Tibial artery (tissue), 4 donors: ENCODE data around the gene SCGB1D1.

Source experiments
- DNase-seq, 2 donors: peaks; one replicate each; pipeline ENCODE4 v3.0.0-alpha.2; 2019
- H3K27ac ChIP-seq, 2 donors: fragments of 200-600 bp; sonication (generic) in 1 of 2; 1 replicate in 1 of 2; 2 replicates in 1 of 2; pipeline ENCODE4 v1.5.1; 2018 to 2019; ENCODE audit warnings: mild to moderate bottlenecking in 1 of 2
- H3K27me3 ChIP-seq, 2 donors: fragments of 200-600 bp; sonication (generic) in 1 of 2; one replicate each; pipeline versions ENCODE4 v1.5.1 to v1.6.0; 2016 to 2019
- H3K36me3 ChIP-seq, 3 donors: fragments of 200-600 bp; sonication (generic) in 2 of 3; one replicate each; pipeline ENCODE4 v1.5.1; 2016 to 2019; ENCODE audit warnings: mild to moderate bottlenecking in 2 of 3
- H3K4me1 ChIP-seq, 4 donors: fragments of 200-600 bp; sonication (generic) in 2 of 4; 1 replicate in 3 of 4; 2 replicates in 1 of 4; pipeline ENCODE4 v1.5.1; 2016 to 2019
- H3K4me3 ChIP-seq, 2 donors: fragments of 200-600 bp; sonication (generic) in 1 of 2; 1 replicate in 1 of 2; 2 replicates in 1 of 2; pipeline ENCODE4 v1.5.1; 2018 to 2019; ENCODE audit warnings: mild to moderate bottlenecking in 2 of 2
- H3K9me3 ChIP-seq, 3 donors: fragments of 200-600 bp; sonication (generic) in 1 of 3; one replicate each; pipeline ENCODE4 v1.5.1; 2016 to 2019
- intact Hi-C: fragments of 100-400 bp; cut with DNase I; formaldehyde crosslinking; loops from one replicate; pipeline ENCODE4 v1.15.0; 2023; ENCODE audit warnings: low total_unique reads
- TF ChIP-seq, protein P1 (sequence below), 2 experiments: fragments of 200-600 bp in 1 of 2; fragments of 450-650 bp in 1 of 2; IDR thresholded peaks; one replicate each; pipeline ENCODE4 v1.5.1; 2017 to 2019; ENCODE audit warnings: antibody characterized with exemption in 2 of 2, mild to moderate bottlenecking in 1 of 2, moderate library complexity in 1 of 2

Gene SCGB1D1

DNA sequence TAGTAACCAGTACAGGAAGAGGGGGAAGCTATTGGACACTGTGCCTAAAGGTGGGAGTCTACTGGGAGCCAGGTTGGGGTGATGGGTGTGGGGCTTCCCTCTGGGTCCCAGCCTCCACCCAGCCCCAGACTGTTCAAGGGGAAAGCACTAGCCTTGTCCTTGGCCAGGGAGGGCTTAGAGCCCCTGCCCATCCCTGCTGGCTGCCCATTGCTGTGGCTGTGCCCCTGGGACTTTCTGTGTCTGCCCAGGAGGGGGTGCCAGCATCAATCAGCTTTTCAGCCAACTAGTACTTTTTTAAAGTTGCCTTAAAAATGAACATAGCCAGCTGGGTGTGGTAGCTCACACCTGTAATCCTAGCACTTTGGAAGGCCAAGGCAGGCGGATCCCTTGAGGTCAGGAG is 46.3 kb upstream of the SCGB1D1 start:
- Histone ChIP-seq H3K4me1 (no peaks in the 10 kb centered on the region), H3K27me3 (no peaks in the 10 kb centered on the region), H3K9me3 (no peaks in the 10 kb centered on the region), H3K4me3 (no peak overlapping the region), H3K27ac (no peak overlapping the region), H3K36me3 (peaks cover 60 to 100% (median 79%) of the 10 kb centered on the region in 3 donors)
- DNase-seq: peak in 1 of 2 donors; percentile 54
- intact Hi-C loops: no loop called here
- TF ChIP-seq, protein P1, sequence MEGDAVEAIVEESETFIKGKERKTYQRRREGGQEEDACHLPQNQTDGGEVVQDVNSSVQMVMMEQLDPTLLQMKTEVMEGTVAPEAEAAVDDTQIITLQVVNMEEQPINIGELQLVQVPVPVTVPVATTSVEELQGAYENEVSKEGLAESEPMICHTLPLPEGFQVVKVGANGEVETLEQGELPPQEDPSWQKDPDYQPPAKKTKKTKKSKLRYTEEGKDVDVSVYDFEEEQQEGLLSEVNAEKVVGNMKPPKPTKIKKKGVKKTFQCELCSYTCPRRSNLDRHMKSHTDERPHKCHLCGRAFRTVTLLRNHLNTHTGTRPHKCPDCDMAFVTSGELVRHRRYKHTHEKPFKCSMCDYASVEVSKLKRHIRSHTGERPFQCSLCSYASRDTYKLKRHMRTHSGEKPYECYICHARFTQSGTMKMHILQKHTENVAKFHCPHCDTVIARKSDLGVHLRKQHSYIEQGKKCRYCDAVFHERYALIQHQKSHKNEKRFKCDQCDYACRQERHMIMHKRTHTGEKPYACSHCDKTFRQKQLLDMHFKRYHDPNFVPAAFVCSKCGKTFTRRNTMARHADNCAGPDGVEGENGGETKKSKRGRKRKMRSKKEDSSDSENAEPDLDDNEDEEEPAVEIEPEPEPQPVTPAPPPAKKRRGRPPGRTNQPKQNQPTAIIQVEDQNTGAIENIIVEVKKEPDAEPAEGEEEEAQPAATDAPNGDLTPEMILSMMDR (IDR thresholded peaks at IDR 0.05): no peak

DNA sequence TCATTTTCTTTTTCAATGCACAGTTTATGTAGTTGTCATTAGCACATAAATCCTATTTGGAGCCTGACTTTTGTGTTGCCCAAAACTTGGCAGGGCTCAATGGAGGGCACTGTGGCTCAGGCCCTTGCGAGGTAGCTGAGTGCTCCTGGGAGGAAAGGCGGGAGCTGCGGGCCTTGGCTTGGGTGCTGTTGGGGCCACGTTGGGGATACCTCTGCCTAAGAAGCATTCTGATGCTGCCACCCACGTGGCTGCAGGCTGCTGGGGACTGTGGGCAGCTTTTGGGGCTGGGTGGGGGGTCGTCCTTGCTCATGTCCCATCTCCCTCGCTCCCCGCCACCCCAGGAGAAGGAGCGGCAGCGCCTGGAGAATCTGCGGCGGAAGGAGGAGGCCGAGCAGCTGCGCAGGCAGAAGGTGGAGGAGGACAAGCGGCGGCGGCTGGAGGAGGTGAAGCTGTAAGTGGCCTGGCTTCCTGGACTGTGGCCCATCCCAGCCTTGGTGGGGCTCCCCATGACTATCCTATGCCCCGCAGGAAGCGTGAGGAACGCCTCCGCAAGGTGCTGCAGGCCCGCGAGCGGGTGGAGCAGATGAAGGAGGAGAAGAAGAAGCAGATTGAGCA is 45.3 kb upstream of the SCGB1D1 start:
- no peaks in the 10 kb centered on the region for H3K9me3 ChIP-seq
- H3K36me3 ChIP-seq: peaks cover 58 to 100% (median 76%) of the 10 kb centered on the region in 3 donors
- DNase-seq: peak; percentile 12 to 51
- no peaks in the 10 kb centered on the region for H3K4me1 ChIP-seq
- intact Hi-C loops: no loop called here
- no peak overlapping the region for H3K27ac ChIP-seq
- H3K27me3 ChIP-seq: no peaks in the 10 kb centered on the region
- H3K4me3 ChIP-seq: no peak overlapping the region
- TF ChIP-seq, protein P1 (IDR thresholded peaks at IDR 0.05): no peak

- H3K4me3 ChIP-seq: no peak overlapping the region
- H3K9me3 ChIP-seq: no peaks in the 10 kb centered on the region
- H3K4me1 ChIP-seq: no peaks in the 10 kb centered on the region
- peak; percentile 14 to 46 for DNase-seq
- H3K27ac ChIP-seq: no peak overlapping the region
- H3K36me3 ChIP-seq: peaks cover 58 to 100% (median 76%) of the 10 kb centered on the region in 3 donors
- intact Hi-C loops: no loop called here
- TF ChIP-seq, protein P1 (IDR thresholded peaks at IDR 0.05): no peak
- no peaks in the 10 kb centered on the region for H3K27me3 ChIP-seq
Measured at GRCh38 chr11:62145261-62145871, 44.6 kb upstream of the SCGB1D1 start.

DNA sequence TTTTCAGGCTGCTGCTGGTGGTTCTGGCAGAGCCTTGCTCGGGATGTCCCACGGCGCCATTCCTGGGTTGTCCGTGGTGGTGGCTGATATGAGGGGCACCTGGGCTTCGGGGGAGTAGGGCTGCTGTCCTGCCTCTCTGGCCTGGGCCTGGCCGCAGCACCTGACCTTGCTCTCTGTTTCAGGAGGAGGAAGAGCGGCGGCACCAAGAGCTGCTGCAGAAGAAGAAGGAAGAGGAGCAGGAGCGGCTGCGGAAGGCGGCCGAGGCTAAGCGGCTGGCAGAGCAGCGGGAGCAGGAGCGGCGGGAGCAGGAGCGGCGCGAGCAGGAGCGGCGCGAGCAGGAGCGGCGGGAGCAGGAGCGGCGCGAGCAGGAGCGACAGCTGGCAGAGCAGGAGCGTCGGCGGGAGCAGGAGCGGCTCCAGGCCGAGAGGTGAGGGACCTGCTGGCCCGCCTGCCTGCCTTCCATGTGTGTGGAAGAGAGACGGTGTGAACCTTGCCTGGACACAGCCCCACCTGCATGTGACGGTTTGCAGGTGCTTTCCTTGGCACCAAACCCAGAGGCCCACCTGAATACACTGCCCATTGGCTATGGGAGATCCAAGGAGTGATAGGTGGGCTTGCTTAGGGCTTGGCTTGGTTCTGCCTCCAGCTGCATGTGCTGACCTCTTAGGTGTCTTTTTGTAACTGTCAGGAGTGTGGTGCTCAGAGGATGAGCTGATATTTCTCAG is 43.4 kb upstream of the SCGB1D1 start:
- H3K4me1 ChIP-seq: no peaks in the 10 kb centered on the region
- H3K9me3 ChIP-seq: no peaks in the 10 kb centered on the region
- peak; percentile 11 to 44 for DNase-seq
- no peak overlapping the region for H3K4me3 ChIP-seq
- intact Hi-C loops: no loop called here
- no peaks in the 10 kb centered on the region for H3K27me3 ChIP-seq
- H3K27ac ChIP-seq: no peak overlapping the region
- H3K36me3 ChIP-seq: peaks cover 59 to 100% (median 76%) of the 10 kb centered on the region in 3 donors
- TF ChIP-seq, protein P1 (IDR thresholded peaks at IDR 0.05): no peak

DNA sequence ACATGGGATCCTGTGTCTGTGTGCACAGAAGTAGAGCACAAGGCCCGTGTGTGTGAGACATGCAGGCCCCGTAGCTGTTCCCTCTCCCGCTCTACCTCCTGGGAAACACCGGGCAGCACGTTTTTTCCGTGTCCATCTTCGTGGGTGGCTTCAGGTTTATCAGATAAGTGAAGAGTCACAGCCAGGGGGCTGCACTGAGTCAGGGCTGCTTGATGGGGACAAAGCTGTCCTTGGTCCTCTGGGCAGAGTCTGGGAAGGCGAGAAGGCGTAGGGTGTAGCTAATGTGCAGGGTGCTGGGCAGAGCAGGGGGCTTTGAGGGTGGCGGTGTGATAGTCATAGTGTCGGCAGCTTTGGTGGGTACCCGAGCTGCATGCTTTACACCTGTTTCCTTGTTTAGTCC is 42.5 kb upstream of the SCGB1D1 start:
- TF ChIP-seq, protein P1 (IDR thresholded peaks at IDR 0.05): no peak
- H3K4me3 ChIP-seq: no peak overlapping the region
- H3K4me1 ChIP-seq: no peaks in the 10 kb centered on the region
- no peak overlapping the region for H3K27ac ChIP-seq
- H3K27me3 ChIP-seq: no peaks in the 10 kb centered on the region
- peak in 1 of 2 donors; percentile 43 for DNase-seq
- intact Hi-C loops: no loop called here
- H3K36me3 ChIP-seq: peaks cover 62 to 100% (median 77%) of the 10 kb centered on the region in 3 donors
- no peaks in the 10 kb centered on the region for H3K9me3 ChIP-seq
